HG03378 (cell line): ENCODE results near the gene PISD.

ENCODE experiments used
- ATAC-seq: cut with Tn5 transposase; IDR thresholded peaks from one replicate; pipeline ENCODE4 v1.9.1; 2021; ENCODE audit warnings: mild to moderate bottlenecking, moderate library complexity; ENCODE audit not compliant: unreplicated experiment

PISD gene

DNA sequence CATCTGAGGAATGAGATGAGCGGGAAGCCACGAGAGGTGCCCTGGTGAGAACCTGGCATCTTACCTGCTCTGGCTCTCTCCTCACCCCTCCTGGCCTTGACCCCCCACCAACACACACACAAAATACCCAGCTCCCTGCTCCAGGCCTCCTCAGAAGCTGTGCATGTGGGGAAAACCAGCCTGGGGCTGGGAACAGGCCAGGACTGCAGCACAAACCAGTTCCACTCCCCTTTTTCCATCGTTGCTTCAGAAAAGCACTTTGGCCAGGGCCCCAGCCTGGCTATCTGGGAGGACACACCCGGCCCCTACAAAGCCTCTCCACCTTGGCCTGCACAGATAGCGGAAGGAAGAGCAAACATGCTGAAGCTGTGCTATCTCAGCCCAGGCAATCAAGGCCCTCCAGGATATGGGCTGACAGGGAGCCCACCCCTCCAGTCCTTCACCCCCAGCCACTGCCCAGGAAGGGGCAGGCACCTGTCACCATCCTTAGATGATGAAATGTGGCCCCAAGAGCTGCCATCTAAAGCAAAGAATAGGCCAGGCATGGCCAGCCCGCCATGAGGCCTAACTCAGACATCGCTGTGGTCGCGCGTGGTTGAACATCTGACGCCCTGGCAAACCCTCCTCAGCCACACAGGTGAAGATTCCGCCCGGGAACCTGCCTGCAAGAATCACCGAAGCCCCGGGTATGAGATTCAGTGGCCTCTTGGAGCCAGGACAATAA, 35.4 kb downstream of the PISD start:
- no peak for ATAC-seq

DNA sequence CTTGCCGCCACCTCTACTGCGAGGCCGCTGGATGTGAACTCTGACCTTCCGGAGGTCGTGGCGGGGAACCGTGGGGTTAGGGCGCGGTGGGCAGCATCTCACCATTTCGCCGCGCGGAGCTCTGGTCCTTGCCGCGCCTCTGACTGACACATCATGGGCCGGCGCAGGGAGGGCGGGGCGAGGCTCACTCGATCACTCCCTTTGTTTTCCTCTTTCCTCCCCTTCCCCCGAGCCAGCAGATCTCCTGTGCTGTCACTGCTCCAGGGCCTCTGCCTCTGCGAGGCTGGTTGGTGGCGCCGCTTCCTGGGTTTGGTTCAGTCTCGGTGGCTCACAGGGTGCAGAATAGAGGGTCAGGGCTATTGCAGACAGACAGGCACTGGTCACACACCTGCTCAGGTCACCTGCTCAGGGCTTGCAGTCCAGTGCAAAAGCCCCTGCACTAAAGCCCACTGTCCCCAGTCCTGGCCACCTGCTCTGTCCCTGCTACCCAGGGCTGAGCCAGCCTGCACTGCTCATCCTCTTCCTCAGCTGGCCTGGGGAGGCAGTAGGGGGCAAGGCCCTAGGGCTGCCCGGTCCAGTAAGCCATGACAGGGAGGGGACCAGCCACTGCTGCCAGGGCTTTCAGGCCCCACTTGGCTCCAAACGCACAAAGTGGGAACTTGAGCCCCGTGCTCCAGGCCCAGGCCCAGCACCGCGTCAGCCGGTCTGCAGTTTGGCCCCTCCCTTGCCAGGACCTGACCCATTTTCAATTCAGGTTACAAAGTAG, 36.2 kb downstream of the PISD start:
- no peak for ATAC-seq

DNA sequence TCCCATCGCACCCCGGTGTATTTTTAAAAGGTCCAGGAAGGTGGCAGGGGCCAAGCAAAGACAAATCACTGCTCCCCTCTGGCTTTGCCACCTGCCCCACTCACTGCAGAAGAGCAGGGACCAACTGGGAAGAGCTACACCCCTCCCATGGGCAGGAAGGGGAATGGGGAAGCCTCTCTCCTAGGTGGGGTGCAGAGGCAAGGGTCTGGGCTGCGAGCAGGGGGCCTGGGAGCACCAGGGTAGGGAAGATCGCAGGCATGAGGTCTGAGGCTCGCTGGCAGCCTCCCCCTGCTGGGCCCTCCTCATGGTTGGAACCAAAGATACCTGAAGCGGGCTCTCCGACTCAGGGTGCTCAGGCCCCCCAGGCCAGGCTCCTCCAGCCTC, 36.8 kb downstream of the PISD start:
- ATAC-seq: no peak

DNA sequence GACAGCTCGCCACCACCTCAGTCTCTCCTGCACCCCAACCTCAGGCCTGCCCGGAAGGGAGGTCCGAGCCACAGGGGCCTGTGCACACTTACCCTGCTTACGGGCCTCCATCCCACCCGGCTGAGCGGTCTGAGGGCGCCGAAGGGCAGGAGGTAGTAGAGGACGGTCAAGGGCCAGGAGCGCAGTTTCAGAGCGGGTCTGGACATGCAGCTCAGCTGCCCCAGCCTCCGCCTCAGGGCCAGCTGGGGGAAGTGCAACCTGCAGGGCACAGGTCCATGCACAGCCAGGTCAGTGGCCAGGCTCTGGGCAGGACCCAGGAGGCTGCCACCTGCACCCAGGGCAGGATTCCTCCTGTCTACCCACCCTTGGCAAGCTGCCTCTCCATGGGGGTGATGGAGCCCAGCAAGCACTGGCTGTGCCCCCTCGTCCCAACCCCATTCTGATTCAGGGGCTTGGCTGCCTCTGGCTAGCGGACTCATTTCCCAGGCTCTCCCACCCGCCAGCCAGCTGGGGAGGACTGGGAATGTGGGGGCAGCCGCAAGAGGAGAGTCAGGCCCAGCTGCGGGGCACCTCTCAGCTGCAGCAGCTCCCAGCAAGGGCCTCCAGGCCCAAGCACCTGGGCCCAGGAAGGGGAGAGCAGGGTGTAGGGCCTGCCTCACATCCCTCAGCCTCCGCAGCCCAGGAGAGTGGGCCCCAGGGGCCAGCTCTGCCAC, 38.3 kb downstream of the PISD start:
- no peak for ATAC-seq

DNA sequence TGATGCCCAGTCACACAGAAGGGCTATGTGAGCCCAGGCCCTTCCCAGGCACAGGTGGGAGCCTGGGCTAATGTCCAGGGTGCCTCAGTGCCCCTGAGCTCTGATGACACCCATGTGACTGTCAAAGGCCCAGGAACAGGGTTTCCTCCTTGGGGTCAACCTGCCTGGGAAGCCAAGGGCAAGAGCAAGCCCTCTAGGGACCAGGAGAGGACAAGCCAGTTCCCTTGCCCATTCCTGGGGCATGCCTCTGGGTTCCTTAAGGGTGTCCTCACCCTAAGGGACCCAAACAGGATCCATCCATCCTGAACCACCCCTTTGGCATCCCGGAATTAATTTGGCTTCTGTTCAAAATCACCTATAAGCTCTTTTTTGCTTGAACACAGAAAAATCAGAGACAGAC, 39.0 kb downstream of the PISD start:
- ATAC-seq: no peak

DNA sequence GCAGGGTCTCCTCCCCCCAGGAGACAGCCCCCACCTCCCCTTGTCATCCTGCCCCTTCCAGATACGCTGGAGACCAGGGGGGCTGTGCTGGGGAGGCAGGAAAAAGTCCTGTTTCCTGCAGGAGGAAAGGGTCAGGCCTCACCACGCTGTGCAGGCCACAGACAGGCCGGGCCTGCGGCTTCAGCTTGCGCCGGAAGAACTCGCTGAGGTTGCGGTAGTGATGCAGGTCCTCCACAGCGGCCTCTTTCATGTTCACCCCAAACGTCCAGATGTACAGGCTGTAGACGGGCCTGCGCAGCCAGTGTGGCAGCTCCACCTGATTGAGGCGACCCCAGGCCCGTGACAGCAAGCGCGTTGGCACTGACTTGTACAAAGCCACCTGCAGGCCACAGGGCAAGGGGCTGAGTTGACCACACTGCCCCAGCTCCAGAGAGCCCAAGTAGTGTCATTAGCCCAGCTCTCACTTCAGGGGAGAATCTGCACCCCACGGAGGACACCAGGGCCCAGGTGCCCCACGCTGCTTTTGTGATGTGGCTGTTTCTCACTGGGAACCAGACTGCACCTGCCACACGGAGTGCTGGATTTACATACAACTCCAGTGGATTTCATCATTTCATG, 40.4 kb downstream of the PISD start:
- ATAC-seq: no peak

DNA sequence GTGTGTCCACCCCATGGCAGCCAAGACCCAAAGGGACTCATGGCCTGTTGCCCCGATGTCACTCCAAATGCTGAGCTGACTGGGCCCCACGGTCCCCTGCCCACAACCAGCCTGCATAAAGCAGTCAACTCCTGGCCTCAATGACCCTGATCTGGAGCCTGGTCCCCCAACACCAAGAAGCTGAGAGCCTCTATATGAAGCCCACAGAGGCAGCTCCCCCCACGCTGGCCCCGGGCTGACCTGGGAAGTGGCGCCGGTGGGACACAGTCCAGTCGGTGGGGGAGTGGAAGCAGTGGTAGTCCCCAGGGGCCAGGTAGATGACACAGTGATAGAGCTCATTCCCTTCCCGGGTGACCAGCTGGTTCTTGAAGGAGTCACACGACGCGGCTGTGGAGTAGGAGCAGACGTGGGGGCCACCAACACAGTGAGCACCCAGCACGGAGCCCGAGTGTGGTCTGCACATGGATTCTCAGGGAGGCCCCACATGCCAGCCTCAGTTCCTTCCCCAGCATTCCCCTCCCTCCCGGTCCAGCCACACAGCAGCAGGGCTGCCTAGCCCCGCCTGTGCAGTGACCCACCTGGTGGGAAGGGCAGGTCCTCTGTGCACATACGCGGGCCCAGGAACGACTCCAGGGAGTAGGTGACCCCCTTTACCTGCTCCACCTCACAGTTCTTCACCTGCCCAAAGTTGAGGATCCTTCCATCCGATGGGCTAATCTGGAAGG, 41.1 kb downstream of the PISD start:
- no peak for ATAC-seq

DNA sequence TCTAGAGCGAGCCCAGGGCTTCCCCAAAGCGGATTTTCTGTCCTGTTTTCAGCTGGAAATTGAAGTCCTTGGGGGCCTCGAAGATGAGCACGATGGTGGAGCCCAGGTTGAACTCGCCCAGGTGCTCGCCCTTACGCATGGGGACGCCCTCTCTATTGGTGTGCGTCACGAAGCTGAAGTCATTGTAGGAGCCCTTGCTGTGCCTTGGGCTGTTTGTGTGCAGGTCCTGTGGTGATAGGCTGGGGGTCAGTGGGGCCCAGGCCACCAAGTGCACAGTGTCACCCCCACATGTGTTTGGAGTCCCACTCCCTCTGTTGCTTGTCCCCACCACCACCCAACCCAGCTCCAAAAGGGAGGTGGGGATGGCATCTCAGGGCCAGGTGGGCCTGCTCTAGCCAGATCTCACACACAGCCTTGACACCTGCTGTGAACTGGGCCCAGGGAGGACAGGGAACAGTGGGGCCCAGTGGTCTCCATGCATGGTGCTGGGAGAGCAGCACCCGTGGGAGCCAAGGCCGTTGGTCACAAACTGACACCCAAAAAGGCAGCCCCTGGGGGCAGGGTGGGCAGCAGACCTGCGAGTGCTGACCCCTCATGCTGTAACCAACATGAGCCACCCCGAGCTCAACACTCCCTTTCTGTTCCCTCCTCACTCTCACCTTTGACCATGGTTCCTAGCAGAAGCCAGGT, 42.3 kb downstream of the PISD start:
- no peak for ATAC-seq

DNA sequence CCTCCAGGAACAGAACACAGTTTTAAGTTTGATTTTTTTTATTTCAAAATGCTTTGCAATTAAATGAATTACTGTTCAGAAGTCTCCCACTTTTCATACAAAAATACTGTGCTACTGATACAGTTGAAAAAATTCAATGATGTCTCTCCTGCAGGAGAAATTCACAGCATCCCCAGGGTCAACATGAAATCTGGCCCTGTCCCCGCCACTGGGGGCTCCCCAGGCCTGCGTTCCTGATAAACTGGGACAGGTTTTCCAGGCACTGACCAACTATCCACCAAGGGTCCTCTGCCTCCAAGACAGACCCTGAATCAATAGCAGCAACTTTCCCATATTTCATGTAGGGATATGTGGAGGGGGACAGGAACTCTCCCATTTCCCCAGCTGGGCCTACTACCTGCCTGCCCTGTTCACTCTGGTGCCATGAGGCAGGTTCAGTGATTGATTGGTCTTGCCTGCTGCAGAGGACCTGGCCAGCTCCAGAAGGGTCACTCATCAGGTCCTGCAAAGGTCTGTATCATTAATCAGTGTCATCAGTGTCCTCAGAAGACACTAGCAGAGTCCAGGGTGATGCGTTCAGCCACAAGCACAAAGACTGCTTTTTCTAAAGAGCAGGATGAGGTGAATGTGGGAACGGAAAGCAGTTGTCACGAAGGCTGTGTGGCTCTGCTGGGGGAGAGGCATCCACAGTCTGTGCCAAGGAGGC, 43.4 kb downstream of the PISD start:
- ATAC-seq: no peak

DNA sequence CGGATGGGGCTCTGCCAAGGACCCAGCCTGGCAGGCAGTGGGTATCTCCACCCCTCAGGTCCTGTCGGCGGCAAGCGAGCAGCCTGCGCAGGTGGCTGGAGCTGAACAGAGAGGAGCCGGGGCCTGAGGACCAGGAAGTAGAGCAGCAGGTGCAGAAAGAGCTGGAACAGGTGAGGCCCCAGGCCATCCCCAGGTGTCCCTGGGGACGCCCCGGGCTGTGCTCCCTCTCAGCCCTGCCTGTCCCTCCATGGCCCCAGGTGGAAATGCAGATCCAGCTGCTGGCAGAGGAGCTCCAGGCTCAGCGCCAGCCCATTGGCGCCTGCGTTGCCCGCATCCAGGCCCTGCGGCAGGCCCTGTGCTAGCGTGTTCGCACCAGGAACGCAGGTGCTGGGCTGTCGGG, 44.0 kb downstream of the PISD start:
- ATAC-seq: no peak

DNA sequence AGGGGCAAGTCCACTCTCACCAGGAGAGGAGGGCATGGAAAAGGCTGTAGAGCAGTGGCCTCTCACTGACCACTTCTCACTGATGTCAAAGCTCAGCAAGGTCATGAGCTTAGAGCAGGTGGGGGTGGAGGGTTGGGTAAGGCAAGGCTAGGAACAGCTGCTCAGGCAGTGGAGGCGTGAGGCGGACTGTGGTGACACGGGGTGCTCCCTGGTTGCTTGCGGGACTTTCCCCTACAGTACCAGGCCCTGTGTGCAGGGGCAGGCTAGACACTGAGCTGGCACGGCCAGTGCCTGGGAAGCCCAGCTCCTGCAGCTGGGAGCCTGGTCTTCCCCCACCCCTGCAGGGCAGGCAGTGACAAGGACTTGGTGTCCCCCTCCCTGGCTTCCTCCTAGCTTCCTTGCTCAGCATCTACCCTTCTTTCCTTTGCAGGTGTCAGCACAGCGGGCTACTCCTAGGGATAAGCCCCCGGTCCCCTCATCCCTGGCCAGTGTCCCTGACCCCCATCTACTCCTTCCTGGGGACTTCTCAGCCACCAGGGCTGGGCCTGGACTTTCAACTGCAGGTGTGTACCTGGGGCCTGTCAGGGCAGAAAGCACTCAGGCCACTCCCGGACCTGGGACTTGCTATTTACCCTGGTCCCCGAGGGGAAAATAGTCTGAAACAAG, 45.6 kb downstream of the PISD start:
- no peak for ATAC-seq

DNA sequence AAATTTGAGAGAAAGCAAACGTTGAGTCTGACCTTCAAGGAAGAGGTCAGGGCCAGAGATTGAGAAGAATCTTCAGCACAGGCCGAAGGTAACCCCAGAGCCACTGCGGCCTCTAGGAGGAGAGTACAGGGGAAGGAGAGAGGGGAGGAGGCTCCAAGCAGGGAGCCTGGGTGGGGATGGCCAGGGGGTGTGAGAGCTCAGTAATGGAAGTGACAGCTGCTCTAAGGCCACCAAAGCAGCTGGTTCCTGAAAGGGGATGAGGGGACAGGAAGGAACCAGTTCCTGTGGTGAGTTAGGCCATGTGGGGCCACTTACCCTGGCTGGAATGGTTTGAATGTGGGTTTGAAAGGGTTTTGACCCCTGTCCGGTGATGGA, 46.1 kb downstream of the PISD start:
- ATAC-seq: no peak

DNA sequence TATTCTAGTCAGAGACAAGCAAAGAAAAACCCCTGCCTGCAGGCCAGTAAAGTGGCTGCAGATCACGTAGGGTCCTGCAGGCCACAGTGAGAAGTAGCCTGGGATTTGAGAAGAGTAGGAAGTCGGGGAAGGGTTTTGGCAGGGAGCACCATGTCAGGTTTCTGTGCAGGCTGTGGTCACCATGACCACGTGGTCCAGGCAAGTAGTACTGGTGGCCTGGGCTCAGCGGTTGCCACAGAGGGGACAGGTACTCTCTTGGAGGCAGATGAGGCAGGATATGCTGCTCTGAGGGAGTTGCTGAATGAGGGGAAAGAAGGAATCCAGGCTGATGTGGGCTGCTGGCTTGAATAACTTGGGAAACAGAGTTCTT, 46.5 kb downstream of the PISD start:
- ATAC-seq: no peak

DNA sequence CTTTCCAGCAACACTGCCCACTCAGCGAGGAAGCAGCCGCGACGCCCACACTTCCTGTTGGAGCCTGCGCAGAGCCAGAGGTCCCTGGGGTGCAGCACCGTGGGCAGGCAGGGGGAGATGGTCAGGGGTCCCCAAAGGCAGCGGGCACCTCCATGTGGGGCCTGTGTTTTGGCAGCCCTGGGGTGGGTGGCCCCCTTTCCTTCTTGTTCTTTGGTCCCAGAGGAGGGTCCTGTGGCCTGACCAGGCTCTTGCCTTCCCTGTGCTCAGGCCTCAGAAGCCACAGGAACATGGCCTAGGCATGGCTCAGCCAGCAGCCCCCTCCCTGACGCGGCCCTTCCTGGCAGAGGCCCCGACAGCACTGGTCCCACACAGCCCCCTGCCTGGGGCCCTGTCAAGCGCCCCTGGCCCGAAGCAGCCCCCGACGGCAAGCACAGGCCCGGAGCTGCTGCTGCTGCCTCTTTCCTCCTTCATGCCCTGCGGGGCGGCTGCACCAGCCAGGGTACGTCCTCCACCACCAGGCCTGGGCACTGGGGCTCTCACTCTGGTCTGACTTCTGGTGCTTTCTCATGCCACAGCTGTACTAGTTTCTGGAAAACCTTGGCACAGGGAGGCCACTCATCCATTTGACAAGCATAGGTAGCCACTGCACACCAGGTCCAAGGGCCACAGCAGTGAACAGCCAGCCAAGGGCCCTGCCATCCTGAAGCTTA, 47.1 kb downstream of the PISD start:
- ATAC-seq: no peak

DNA sequence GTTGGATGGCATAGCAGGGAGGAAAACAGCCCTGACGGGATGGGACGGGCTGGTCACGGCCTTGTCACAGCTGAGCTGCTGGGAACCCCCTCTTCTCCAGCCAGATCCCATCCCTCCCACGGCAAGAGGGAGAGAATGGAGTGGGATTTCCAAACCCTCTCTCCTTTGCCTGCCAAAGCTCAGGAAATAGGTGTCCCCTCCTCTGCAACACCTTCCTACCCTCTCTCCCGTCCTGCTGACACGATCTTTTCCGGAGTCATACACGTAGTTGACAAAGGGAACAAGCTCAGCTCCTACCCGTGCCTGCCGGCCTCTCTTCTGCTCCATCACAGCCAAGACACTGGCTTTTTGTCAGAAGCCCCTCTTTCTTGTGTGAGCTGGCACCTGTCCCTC, 48.1 kb downstream of the PISD start:
- no peak for ATAC-seq

DNA sequence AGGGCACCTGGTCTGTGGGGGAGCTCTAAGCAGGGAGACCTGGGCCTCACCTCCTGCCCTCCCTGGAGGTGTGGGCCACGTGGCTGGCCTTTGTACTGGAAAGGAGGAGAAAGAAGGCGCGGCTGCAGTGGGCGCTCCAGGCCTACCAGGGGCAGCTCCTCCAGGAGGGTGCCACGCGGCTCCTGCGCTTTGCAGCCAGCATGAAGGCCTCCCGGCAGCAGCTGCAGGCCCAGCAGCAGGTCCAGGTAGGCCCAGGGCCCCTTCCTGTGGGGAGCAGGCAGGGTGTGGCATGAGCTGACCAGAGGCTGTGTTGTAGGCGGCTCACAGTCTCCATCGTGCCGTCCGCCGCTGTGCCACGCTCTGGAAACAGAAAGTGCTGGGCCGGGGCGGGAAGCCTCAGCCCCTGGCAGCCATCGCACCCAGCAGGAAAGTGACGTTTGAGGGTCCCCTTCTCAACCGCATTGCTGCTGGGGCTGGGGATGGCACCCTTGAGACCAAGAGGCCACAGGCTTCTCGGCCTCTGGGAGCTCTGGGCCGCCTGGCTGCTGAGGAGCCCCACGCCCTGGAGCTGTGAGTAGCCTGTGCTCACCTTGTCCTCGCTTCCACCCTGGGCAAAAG, 48.6 kb downstream of the PISD start:
- ATAC-seq: no peak

DNA sequence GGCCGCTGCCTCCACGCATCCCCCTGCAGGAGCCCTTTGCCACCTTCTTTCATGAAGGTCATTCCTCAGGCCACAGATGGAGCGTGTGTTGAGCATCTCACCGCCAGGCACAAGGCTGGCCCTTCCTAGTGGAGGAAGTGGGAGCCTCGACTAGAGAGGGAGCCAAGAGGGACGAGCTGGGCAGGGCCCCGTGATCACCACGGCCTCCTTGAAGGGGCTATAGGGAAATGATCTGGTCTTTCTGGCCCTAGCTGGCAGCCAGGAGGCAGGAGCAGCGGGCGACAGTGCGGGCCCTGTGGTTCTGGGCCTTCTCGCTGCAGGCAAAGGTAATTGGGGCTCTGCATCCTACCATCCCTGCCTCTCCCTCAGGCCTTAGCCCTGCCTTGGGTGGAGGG, 49.1 kb downstream of the PISD start:
- ATAC-seq: no peak

DNA sequence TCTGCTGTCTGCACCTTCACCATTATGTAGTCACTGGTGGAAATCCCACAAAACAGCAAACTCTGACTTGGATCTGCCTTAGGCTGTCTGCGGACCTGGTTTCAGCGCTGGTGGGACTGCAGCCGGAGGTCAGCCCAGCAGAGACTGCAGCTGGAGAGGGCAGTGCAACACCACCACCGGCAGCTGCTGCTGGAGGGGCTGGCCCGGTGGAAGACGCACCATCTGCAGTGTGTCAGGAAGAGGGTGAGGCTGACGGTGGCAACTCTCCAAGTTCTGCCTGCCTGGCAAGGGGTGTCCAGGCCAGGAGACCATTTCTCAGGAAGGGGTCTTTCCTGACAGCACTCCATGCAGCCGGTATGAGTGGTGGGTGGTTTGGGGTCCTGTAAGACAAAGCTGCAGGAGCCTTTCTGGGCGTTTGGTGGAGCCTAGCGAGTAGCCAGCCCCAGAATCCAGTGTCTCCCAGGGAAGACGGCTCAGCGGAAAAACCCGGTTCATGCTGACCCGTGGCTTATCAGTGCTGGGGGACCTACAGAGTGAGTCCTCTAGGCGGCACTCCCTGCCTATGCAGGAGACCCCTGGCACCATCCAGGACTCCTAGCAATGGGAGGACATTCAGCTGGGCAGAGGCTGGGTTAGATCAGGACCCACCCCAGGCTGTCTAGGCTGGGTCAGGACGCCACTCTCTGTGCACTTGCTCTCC, 50.8 kb downstream of the PISD start:
- no peak for ATAC-seq
